ENCODE results near the gene PLA2R1. TPM values are rescaled to one million over a fixed set of nuclear protein-coding genes. Genes with fewer than 3 reads are reported as not detected.

The PLA2R1 gene
- total RNA-seq, 1 donor from 2014 or later = 0.34 TPM

DNA sequence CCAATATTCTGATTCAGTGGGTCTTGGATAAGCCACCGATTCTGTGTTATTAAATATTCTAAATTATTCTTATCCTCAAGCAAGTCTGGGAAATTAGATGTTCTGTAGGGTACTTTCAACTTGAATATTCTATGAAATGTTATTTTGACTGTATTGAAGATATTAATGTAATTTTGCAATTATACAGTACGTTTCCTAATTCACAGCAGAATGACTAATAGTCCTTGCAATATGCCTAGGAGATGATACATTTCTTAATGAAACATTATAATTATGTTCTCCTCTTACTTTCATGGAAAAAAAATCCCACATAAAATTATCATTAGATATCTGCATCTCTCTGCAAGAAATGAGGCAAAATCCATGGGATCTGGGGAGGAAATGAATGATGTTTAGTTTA is 46.2 kb upstream of the PLA2R1 start:
- DNase-seq = no peak
- Mint-ChIP-seq H3K27ac (ENCODE audit: unreplicated experiment) (no peak overlapping the region), H3K4me3 (ENCODE audit: unreplicated experiment) (no peak overlapping the region), H3K27me3 (ENCODE audit: unreplicated experiment) (no peaks in the 10 kb centered on the region), H3K4me1 (ENCODE audit: low read depth, unreplicated experiment) (peaks cover 2% of the 10 kb centered on the region), H3K9me3 (ENCODE audit: unreplicated experiment) (no peaks in the 10 kb centered on the region), H3K36me3 (ENCODE audit: unreplicated experiment) (no peaks in the 10 kb centered on the region)
- TF ChIP-seq, protein P1, sequence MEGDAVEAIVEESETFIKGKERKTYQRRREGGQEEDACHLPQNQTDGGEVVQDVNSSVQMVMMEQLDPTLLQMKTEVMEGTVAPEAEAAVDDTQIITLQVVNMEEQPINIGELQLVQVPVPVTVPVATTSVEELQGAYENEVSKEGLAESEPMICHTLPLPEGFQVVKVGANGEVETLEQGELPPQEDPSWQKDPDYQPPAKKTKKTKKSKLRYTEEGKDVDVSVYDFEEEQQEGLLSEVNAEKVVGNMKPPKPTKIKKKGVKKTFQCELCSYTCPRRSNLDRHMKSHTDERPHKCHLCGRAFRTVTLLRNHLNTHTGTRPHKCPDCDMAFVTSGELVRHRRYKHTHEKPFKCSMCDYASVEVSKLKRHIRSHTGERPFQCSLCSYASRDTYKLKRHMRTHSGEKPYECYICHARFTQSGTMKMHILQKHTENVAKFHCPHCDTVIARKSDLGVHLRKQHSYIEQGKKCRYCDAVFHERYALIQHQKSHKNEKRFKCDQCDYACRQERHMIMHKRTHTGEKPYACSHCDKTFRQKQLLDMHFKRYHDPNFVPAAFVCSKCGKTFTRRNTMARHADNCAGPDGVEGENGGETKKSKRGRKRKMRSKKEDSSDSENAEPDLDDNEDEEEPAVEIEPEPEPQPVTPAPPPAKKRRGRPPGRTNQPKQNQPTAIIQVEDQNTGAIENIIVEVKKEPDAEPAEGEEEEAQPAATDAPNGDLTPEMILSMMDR (IDR thresholded peaks at IDR 0.05; ENCODE audit: partially characterized antibody, unreplicated experiment) = no peak

GRCh38 chr2:160105366-160105765 is 43.0 kb upstream of the PLA2R1 start:
- Mint-ChIP-seq H3K4me1 (ENCODE audit: low read depth, unreplicated experiment) (no peaks in the 10 kb centered on the region), H3K27me3 (ENCODE audit: unreplicated experiment) (no peaks in the 10 kb centered on the region), H3K36me3 (ENCODE audit: unreplicated experiment) (no peaks in the 10 kb centered on the region), H3K4me3 (ENCODE audit: unreplicated experiment) (no peak overlapping the region), H3K9me3 (ENCODE audit: unreplicated experiment) (no peaks in the 10 kb centered on the region), H3K27ac (ENCODE audit: unreplicated experiment) (no peak overlapping the region)
- no peak for DNase-seq
- TF ChIP-seq, protein P1 (IDR thresholded peaks at IDR 0.05; ENCODE audit: partially characterized antibody, unreplicated experiment) = no peak

DNA sequence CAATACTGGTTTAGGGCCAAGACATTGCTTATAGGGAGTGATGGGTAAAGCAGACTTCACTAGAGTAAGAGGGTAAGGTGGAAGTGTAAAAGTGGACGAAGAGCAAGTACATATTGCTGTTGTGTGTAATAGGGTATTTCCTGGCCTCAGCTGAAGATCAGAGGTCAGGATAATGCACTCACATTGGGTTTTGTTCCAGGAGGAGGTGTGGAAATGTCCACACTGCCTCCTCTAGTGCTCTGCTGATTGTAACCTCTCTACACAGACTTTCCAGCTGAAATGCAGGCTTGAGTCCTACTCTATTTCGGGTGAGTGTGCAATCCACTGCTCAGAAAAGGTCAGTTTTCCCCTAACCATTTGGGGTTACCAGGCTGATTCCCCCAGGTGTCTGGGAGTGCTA is 41.7 kb upstream of the PLA2R1 start:
- Mint-ChIP-seq H3K4me1 (ENCODE audit: low read depth, unreplicated experiment) (no peaks in the 10 kb centered on the region), H3K9me3 (ENCODE audit: unreplicated experiment) (no peaks in the 10 kb centered on the region), H3K36me3 (ENCODE audit: unreplicated experiment) (no peaks in the 10 kb centered on the region), H3K27ac (ENCODE audit: unreplicated experiment) (no peak overlapping the region), H3K27me3 (ENCODE audit: unreplicated experiment) (no peaks in the 10 kb centered on the region), H3K4me3 (ENCODE audit: unreplicated experiment) (no peak overlapping the region)
- TF ChIP-seq, protein P1 (IDR thresholded peaks at IDR 0.05; ENCODE audit: partially characterized antibody, unreplicated experiment) = no peak
- DNase-seq = no peak

GRCh38 chr2:160097326-160097725 is 34.9 kb upstream of the PLA2R1 start:
- Mint-ChIP-seq H3K4me3 (ENCODE audit: unreplicated experiment) (no peak overlapping the region), H3K27ac (ENCODE audit: unreplicated experiment) (no peak overlapping the region), H3K4me1 (ENCODE audit: low read depth, unreplicated experiment) (no peaks in the 10 kb centered on the region), H3K27me3 (ENCODE audit: unreplicated experiment) (no peaks in the 10 kb centered on the region), H3K9me3 (ENCODE audit: unreplicated experiment) (peaks cover 3% of the 10 kb centered on the region), H3K36me3 (ENCODE audit: unreplicated experiment) (peaks cover 16% of the 10 kb centered on the region)
- TF ChIP-seq, protein P1 (IDR thresholded peaks at IDR 0.05; ENCODE audit: partially characterized antibody, unreplicated experiment) = no peak
- no peak for DNase-seq

DNA sequence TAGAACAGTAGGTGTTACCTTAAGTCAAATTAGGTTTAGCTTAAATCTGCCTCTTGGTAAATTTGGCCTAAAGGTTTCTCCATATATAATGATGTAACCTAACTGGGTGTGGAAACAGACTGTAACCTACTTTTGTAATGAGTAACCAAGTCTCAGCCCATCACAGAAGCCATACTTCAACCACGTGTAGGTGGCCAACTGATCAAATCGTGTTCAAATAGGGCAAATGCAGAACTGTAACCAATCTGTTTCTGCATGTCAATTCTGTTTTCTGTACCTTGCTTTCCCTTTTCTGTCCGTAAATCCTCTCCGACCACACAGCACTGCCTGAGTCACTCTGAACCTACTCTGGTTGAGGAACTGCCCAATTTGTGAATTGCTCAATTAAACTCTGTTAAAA is 34.0 kb upstream of the PLA2R1 start:
- Mint-ChIP-seq H3K9me3 (ENCODE audit: unreplicated experiment) (peaks cover 3% of the 10 kb centered on the region), H3K27ac (ENCODE audit: unreplicated experiment) (no peak overlapping the region), H3K27me3 (ENCODE audit: unreplicated experiment) (no peaks in the 10 kb centered on the region), H3K4me1 (ENCODE audit: low read depth, unreplicated experiment) (no peaks in the 10 kb centered on the region), H3K4me3 (ENCODE audit: unreplicated experiment) (no peak overlapping the region), H3K36me3 (ENCODE audit: unreplicated experiment) (peaks cover 16% of the 10 kb centered on the region)
- no peak for DNase-seq
- TF ChIP-seq, protein P1 (IDR thresholded peaks at IDR 0.05; ENCODE audit: partially characterized antibody, unreplicated experiment) = no peak
